Nephron progenitor cell (in vitro differentiated cells): Measurements from ENCODE around the gene PTPRC.

Experiments
- DNase-seq: peaks from one replicate; pipeline ENCODE4 v3.0.0; 2021
- H3K27ac Mint-ChIP-seq: 2 replicates; pipeline ENCODE4 v1.8.0; 2021; ENCODE audit warnings: mild to moderate bottlenecking, moderate library complexity, mixed read lengths
- H3K27me3 Mint-ChIP-seq: 2 replicates; pipeline ENCODE4 v1.8.0; 2021; ENCODE audit warnings: mild to moderate bottlenecking, low read depth, mixed read lengths; ENCODE audit not compliant: poor library complexity
- H3K36me3 Mint-ChIP-seq: 2 replicates; pipeline ENCODE4 v1.8.0; 2021; ENCODE audit warnings: low read depth, mixed read lengths
- H3K4me1 Mint-ChIP-seq: 2 replicates; pipeline ENCODE4 v1.8.0; 2021; ENCODE audit warnings: mixed read lengths
- H3K4me3 Mint-ChIP-seq: 2 replicates; pipeline ENCODE4 v1.8.0; 2021; ENCODE audit warnings: mild to moderate bottlenecking, moderate library complexity, mixed read lengths
- H3K9me3 Mint-ChIP-seq: 2 replicates; pipeline ENCODE4 v1.8.0; 2021; ENCODE audit warnings: mild to moderate bottlenecking, moderate library complexity, mixed read lengths
- TF ChIP-seq, protein P1 (sequence below): fragments of 200-600 bp; sonication (generic); IDR thresholded peaks from 2 replicates; pipeline ENCODE4 v1.5.0; 2021; ENCODE audit warnings: antibody characterized with exemption

PTPRC gene

DNA sequence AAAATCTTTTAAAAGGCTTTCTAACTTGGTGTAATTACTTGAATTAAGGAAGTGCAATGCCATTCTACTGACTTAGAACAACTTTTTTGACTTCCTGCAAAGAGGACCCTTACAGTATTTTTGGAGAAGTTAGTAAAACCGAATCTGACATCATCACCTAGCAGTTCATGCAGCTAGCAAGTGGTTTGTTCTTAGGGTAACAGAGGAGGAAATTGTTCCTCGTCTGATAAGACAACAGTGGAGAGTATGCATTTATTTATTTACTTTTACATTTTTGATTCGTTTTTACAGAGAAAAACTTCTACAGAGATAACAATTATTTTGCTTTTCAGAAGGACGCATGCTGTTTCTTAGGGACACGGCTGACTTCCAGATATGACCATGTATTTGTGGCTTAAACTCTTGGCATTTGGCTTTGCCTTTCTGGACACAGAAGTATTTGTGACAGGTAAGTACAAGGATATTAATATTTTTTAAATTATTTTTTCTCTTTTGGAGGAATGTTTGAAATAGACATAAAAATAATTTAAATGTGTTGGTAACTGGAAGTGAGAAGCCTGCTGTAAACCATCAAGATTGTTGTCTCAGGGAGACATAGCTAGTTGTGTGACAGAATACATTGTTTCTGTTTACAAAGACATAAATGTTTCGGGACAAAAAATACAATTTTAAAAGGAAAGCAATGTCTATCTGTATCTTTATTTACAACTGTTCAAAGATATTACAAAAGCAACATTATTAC is at the start of gene PTPRC:
Gene PTPRC (plus strand): TSS at position 147 of the 742 bp plus-strand sequence. CDS start 229 bp downstream, at position 376.
- Mint-ChIP-seq H3K9me3 (no peaks in the 10 kb centered on the region), H3K27me3 (no peaks in the 10 kb centered on the region), H3K36me3 (no peaks in the 10 kb centered on the region), H3K27ac (no peak within 1 kb of the TSS), H3K4me3 (no peak within 1 kb of the TSS), H3K4me1 (no peaks in the 10 kb centered on the region)
- TF ChIP-seq, protein P1, sequence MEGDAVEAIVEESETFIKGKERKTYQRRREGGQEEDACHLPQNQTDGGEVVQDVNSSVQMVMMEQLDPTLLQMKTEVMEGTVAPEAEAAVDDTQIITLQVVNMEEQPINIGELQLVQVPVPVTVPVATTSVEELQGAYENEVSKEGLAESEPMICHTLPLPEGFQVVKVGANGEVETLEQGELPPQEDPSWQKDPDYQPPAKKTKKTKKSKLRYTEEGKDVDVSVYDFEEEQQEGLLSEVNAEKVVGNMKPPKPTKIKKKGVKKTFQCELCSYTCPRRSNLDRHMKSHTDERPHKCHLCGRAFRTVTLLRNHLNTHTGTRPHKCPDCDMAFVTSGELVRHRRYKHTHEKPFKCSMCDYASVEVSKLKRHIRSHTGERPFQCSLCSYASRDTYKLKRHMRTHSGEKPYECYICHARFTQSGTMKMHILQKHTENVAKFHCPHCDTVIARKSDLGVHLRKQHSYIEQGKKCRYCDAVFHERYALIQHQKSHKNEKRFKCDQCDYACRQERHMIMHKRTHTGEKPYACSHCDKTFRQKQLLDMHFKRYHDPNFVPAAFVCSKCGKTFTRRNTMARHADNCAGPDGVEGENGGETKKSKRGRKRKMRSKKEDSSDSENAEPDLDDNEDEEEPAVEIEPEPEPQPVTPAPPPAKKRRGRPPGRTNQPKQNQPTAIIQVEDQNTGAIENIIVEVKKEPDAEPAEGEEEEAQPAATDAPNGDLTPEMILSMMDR: no peak
- no peak for DNase-seq

DNA sequence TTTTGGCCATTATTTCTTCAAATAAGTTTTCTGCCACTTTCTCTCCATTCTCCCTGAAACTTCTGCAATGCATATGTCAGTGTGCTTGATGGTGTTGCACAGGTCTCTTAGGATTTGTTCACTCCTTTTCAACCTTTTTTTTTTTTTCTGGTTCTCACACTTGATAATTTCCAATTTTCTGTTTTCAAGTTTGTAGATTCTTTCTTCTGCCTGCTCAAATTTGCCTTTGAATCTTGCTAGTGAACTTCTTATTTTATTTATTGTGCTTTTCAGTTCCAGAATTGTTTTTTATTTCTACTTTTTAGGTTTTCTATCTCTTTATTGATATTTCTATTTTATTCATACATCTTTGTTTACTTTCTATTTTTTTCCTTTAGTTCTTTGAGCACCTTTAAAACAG is 48.4 kb upstream of the PTPRC start:
- Mint-ChIP-seq H3K36me3 (no peaks in the 10 kb centered on the region), H3K4me3 (no peak overlapping the region), H3K4me1 (no peaks in the 10 kb centered on the region), H3K9me3 (peaks cover 18% of the 10 kb centered on the region), H3K27ac (no peak overlapping the region), H3K27me3 (peaks cover 4% of the 10 kb centered on the region)
- TF ChIP-seq, protein P1: no peak
- DNase-seq: no peak

DNA sequence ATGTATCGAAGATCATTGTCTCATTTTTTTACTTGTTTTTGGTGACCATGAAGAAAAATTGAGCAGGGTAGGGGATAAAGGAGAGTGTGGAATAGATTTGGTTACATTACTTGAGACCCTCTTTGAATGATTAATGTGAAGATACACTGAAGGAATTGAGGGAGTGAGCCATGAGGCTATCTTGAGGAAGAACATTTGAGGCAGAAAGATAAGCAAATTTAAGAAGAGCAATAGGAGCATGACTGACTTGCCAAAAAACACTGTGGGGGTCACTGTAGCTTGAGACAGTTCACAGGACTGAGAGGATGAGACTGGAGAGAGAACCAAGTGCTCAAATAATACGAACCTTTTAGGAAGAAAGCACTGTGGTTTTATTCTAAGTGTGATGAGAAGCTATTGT is 43.1 kb upstream of the PTPRC start:
- Mint-ChIP-seq H3K36me3 (no peaks in the 10 kb centered on the region), H3K4me1 (peaks cover 12% of the 10 kb centered on the region), H3K4me3 (no peak overlapping the region), H3K27ac (no peak overlapping the region), H3K27me3 (no peaks in the 10 kb centered on the region), H3K9me3 (peaks cover 6% of the 10 kb centered on the region)
- TF ChIP-seq, protein P1: no peak
- DNase-seq: no peak

DNA sequence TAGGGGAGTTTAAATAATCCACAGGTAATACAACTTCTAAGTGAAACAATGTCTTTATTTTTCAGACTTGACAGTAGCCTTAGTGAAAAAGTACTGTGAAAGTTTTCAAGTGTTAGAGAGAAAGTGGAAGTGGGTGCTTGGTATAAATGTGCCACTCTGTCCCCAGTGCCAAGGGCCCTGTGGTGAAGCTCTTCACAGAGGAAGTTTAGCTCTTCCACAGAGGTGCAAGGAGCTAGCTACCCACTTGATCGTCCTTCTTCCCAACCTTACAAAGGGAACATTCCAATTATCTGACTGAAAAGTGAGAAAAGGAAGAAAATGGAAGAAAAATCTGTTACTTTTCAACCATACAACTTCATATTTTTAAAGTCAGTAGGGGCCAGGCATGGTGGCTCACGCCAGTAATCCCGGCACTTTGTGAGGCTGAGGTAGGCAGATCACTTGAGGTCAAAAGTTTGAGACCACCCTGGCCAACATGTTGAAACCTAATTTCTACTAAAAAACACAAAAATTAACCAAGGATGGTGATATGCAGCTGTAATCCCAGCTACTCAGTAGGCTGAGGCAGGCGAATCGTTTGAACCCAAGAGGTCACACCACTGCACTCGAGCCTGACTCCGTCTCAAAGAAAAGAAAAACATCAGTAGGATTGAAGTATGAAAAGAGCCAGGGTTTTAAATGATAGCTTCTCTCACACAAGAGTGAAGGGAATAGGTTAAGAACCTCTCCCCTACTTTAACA is 41.0 kb upstream of the PTPRC start:
- H3K4me1 Mint-ChIP-seq: peaks cover 20% of the 10 kb centered on the region
- H3K27ac Mint-ChIP-seq: no peak overlapping the region
- no peak overlapping the region for H3K4me3 Mint-ChIP-seq
- no peak for DNase-seq
- H3K27me3 Mint-ChIP-seq: no peaks in the 10 kb centered on the region
- TF ChIP-seq, protein P1: no peak
- H3K9me3 Mint-ChIP-seq: peaks cover 13% of the 10 kb centered on the region
- H3K36me3 Mint-ChIP-seq: peaks cover 7% of the 10 kb centered on the region

DNA sequence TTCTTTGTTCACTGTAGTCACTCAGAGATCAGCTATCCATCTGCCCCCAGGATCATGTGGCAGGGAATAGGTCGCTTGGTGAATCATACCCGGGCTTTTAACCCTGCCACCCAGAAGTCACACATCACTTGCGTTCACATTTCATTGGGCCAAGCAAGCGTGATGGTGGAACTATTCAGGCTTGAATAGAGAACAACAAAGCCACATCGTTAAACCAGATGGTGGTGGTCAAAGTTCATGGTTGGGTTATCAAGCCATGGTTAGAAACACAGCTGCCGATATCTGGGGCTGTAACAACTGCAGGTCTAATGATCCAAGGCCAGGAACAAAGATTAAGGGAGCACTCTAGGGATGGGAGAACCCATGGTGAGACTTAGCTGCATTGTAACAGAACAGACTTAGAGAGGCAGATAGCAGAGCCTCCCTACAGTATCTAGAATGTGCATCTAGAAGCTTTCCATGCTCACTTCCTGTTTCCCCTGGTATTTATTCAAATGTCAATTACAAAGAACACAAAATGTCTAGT is 40.0 kb upstream of the PTPRC start:
- Mint-ChIP-seq H3K4me3 (no peak overlapping the region), H3K9me3 (peaks cover 13% of the 10 kb centered on the region), H3K36me3 (peaks cover 7% of the 10 kb centered on the region), H3K27me3 (no peaks in the 10 kb centered on the region), H3K4me1 (peaks cover 20% of the 10 kb centered on the region), H3K27ac (peak overlapping the region; percentile 55)
- peak; percentile 8 for DNase-seq
- TF ChIP-seq, protein P1: no peak
